Suprapubic skin (tissue), 4 donors: Measurements from ENCODE around the gene ST3GAL3.

ENCODE experiments used
- CTCF ChIP-seq, 2 donors: fragments of 200-600 bp in 1 of 2; fragments of 450-650 bp in 1 of 2; sonication (generic) in 1 of 2; IDR thresholded peaks; one replicate each; pipeline ENCODE4 v1.5.1; 2016 to 2019; ENCODE audit warnings: antibody characterized with exemption in 2 of 2, mild to moderate bottlenecking in 1 of 2, moderate library complexity in 1 of 2
- EP300 ChIP-seq: sonication (generic); formaldehyde crosslinking; IDR thresholded peaks from one replicate; pipeline ENCODE4 v1.6.1; 2017; ENCODE audit warnings: antibody characterized with exemption
- POLR2A ChIP-seq, 2 donors: fragments of 450-650 bp; IDR thresholded peaks; one replicate each; pipeline ENCODE4 v1.6.1; 2017; ENCODE audit warnings: antibody characterized with exemption in 2 of 2, mild to moderate bottlenecking in 2 of 2, moderate library complexity in 2 of 2
- POLR2AphosphoS5 ChIP-seq, 3 donors: sonication (generic); formaldehyde crosslinking; IDR thresholded peaks; one replicate each; pipeline ENCODE4 v1.6.1; 2017; ENCODE audit warnings: antibody characterized with exemption in 3 of 3

GRCh38 chr1:43942411-43942810 lies 235.1 kb downstream of the ST3GAL3 start:
- TF ChIP-seq CTCF (IDR thresholded peaks at IDR 0.05) (no peak), POLR2A (IDR thresholded peaks at IDR 0.05) (no peak), POLR2AphosphoS5 (IDR thresholded peaks at IDR 0.05) (no peak), EP300 (no peak)
